ENCODE results near the gene ITGAE. TPM values are rescaled to one million over a fixed set of nuclear protein-coding genes. Genes with fewer than 3 reads are reported as not detected.

The ITGAE gene
- total RNA-seq, 1 donor from 2014 or later = 8.7 TPM

- DNase-seq (ENCODE audit: low read depth) = peak; percentile 88
Measured at GRCh38 chr17:3668279-3669084, 132.5 kb downstream of the ITGAE start, which contains the start of the genes EMC6 and TAX1BP3. Gene EMC6 (plus strand): TSS chr17:3668812. CDS start chr17:3669147, 335 bp downstream. Gene TAX1BP3 (minus strand): TSS chr17:3668578. CDS start chr17:3668526, 52 bp downstream.

- DNase-seq (ENCODE audit: low read depth) = peak; percentile 74
Measured at GRCh38 chr17:3667366-3668278, 133.4 kb downstream of the ITGAE start.

- DNase-seq (ENCODE audit: low read depth) = no peak
Measured at GRCh38 chr17:3666516-3666915, 134.5 kb downstream of the ITGAE start.

- DNase-seq (ENCODE audit: low read depth) = no peak
Measured at GRCh38 chr17:3665834-3666233, 135.2 kb downstream of the ITGAE start.

Other genes with a start within 250 kb of the ITGAE start
- under 0.01 and 0.89 TPM in 2 replicates for gene TRPV3, start 243.4 kb downstream of the ITGAE start, total RNA-seq
- gene TRPV1, start 191.8 kb downstream of the ITGAE start, total RNA-seq = 0.52 and 5.9 TPM in 2 replicates
- gene SHPK, start 164.9 kb downstream of the ITGAE start, total RNA-seq = 13.8 and 21.2 TPM in 2 replicates
- 14.2 and 17.8 TPM in 2 replicates for gene CTNS, start 164.4 kb downstream of the ITGAE start, total RNA-seq
- 389 and 414 TPM in 2 replicates for gene TAX1BP3, start 132.6 kb downstream of the ITGAE start, total RNA-seq
- gene EMC6, start 132.4 kb downstream of the ITGAE start, total RNA-seq = 15.3 and 18.8 TPM in 2 replicates
- 2.9 and 19.3 TPM in 2 replicates for gene P2RX5, start 105.0 kb downstream of the ITGAE start, total RNA-seq
- 0.89 and 5.0 TPM in 2 replicates for gene HASPIN, start 77.3 kb downstream of the ITGAE start, total RNA-seq
- gene NCBP3, start 45.1 kb upstream of the ITGAE start, total RNA-seq = 21.4 and 35.5 TPM in 2 replicates
- gene CAMKK1, start 91.9 kb upstream of the ITGAE start, total RNA-seq = 4.3 and 8.9 TPM in 2 replicates
- gene P2RX1, start 115.3 kb upstream of the ITGAE start, total RNA-seq = not detected in 2 replicates
- 0.30 TPM in 1 of 2 replicates, not detected in the other for gene ATP2A3, start 163.2 kb upstream of the ITGAE start, total RNA-seq

Measured in renal cortical epithelial cell (primary cell).